MM.1S (cell line): Measurements from ENCODE around the gene TMEM208.

Experiments used
- CTCF ChIP-seq: fragments of 300-600 bp; sonication (generic); IDR thresholded peaks from 2 replicates; pipeline ENCODE4 v1.5.1; 2016; ENCODE audit warnings: antibody characterized with exemption, low read length, mixed read lengths
- EZH2 ChIP-seq: fragments of 300-600 bp; sonication (generic); optimal IDR thresholded peaks from 2 replicates; pipeline ENCODE3; 2017; ENCODE audit warnings: low read depth, mild to moderate bottlenecking, antibody characterized with exemption, low read length, mixed read lengths

- TF ChIP-seq CTCF (no peak), EZH2 (no peak)
These were observed 18.3 kb downstream of the TMEM208 start for GRCh38 chr16:67245186-67245585.
